ENCODE data around the gene GALNT9.

GALNT9 gene

GRCh38 chr12:132179431-132180362, 149.7 kb downstream of the GALNT9 start:
- TF ChIP-seq CTCF (IDR thresholded peaks at IDR 0.05; ENCODE audit: extremely low read depth, missing control alignments), result no peak
- DNase-seq (ENCODE audit: low spot score), result no peak

- DNase-seq (ENCODE audit: low spot score), result no peak
- no peak for TF ChIP-seq CTCF (IDR thresholded peaks at IDR 0.05; ENCODE audit: extremely low read depth, missing control alignments)
Observed at GRCh38 chr12:132178801-132179401, 150.5 kb downstream of the GALNT9 start.

GRCh38 chr12:132178316-132178715, 151.1 kb downstream of the GALNT9 start:
- DNase-seq (ENCODE audit: low spot score), result no peak
- TF ChIP-seq CTCF (IDR thresholded peaks at IDR 0.05; ENCODE audit: extremely low read depth, missing control alignments), result no peak

- TF ChIP-seq CTCF (IDR thresholded peaks at IDR 0.05; ENCODE audit: extremely low read depth, missing control alignments), result no peak
- no peak for DNase-seq (ENCODE audit: low spot score)
Observed at GRCh38 chr12:132176920-132177551, 152.4 kb downstream of the GALNT9 start.

GRCh38 chr12:132176385-132176919, 152.9 kb downstream of the GALNT9 start:
- DNase-seq (ENCODE audit: low spot score), result no peak
- no peak for TF ChIP-seq CTCF (IDR thresholded peaks at IDR 0.05; ENCODE audit: extremely low read depth, missing control alignments)

- DNase-seq (ENCODE audit: low spot score), result no peak
- TF ChIP-seq CTCF (IDR thresholded peaks at IDR 0.05; ENCODE audit: extremely low read depth, missing control alignments), result no peak
Observed at GRCh38 chr12:132175496-132176384, 153.6 kb downstream of the GALNT9 start.

Data from GM20000 (cell line).